Measurements from ENCODE around the gene SHH.
"Not testable (repeated sequence)": the region's sequence is repeated elsewhere in the genome, so short reads cannot be mapped to it uniquely, and the experiment has no call there.

Gene SHH

GRCh38 chr7:155844019-155844453 is 31.8 kb upstream of the SHH start:
- no peak overlapping the region for H3K4me3 ChIP-seq (ENCODE audit: low read depth, low read length)
- DNase-seq (ENCODE audit: low read depth) = no peak

DNA sequence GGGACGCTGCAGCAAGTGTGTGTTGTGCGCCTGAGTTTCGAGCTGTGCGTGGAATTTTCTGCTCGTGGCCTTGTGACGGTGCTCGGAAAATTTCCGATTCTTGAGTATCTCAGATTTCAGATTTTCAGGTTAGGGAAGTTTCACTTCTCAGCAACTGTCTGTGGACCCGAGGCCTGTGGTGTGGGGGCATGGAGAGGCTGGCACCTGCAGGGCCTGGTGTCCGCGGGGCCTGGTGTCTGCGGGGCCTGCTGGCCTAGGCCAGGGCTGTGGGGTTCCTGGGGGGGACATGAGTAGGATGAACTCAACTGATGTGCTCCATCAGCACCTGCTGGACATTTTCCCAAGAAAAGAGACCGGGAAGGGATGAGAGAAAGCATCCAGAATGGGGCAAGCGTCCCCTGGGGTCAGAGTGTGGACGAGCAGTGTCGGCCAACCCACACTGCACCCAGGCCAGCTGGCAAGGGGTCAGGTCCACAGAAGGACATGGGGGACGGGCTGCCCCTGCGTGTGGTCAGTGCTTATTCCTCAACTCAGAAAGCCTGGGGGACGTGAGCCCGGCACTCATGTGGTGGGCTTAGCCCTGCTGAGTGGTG is 31.3 kb upstream of the SHH start:
- DNase-seq (ENCODE audit: low read depth) = no peak
- H3K4me3 ChIP-seq (ENCODE audit: low read depth, low read length) = no peak overlapping the region

DNA sequence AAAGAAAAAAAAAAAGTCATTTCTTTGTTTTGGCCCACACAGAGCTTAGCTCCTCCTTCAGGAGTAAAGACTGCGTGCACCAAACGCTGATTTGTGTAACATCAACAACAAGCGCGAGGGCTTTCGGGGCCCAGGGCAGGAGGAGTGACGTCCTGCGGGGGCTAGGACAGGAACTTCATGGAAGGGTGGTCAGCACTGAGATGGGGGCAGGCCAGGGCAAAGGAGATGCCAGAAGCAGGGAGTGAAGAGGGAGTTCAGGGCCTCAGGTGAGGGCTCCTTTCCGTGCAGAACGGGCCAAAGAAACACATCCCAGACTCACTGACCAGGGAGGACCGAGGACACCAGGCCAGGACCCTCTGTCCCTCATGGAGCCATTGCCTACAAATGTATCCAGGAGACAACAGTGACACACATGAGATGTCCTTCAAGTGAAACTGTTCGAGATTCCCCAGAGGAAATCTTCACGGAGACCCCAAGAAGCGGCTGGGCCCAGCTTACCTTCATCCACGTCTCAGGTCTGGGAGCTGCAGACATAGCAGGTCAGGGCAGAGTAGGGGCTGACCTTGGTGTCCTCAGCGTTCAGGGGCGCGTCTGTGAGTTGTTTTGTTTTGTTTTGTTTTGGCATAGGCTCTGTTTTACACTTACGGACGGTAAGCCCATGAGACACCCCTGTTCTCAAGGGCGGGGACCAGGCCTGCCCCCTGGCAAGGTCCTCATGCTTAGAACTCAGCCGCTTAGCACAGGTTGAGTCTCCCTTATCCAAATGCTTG is 30.4 kb upstream of the SHH start:
- H3K4me3 ChIP-seq (ENCODE audit: low read depth, low read length) = no peak overlapping the region
- DNase-seq (ENCODE audit: low read depth) = no peak

DNA sequence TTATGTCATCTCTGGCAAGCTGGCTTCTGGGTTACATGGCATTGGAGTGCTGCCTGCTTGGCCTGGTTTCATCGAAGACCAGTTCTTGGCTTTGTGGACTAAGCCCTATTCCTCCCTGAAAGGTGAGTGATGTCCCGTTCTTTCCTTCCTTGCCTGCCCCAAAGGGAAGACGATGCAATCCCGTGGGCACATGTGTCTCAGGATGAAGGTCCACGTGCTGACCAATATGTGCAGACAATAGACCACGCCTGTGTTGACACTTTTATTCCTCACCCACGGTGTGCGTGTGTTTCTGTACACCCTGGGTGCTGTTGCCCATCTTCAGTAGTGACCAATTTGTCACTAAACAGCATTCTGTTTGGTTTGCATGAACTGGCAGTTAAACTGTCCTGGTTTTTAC is 28.6 kb upstream of the SHH start:
- no peak for DNase-seq (ENCODE audit: low read depth)
- H3K4me3 ChIP-seq (ENCODE audit: low read depth, low read length) = no peak overlapping the region

DNA sequence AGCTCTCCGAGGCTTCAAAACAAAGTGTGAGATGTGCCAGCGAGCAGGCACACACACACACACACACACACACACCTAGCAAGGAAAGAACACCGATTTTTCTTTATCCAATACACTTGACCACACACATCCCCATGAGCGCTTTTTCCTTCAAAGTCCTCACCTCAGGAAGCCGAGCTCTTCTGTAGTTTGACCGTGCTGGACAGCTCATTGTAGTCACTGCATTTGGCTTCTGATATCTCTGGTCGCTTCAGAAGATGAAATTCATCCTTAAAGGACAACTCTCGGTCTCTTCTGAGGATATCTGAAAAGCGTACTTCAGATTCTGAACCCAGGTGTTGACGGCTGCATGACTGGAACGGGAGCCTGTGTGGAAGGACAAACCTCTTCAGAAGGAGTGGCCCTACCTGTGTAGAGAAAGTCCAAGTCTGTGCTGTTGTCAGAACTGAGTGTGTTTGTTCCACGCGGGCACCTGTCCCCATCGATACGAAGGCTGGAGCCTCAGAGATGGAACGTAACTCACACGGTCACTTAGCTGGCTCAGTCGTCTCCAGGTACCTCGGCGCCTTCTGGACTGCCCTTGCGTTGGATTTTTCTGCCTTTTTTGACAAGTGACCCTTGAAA is 28.1 kb upstream of the SHH start:
- DNase-seq (ENCODE audit: low read depth) = no peak
- no peak overlapping the region for H3K4me3 ChIP-seq (ENCODE audit: low read depth, low read length)

DNA sequence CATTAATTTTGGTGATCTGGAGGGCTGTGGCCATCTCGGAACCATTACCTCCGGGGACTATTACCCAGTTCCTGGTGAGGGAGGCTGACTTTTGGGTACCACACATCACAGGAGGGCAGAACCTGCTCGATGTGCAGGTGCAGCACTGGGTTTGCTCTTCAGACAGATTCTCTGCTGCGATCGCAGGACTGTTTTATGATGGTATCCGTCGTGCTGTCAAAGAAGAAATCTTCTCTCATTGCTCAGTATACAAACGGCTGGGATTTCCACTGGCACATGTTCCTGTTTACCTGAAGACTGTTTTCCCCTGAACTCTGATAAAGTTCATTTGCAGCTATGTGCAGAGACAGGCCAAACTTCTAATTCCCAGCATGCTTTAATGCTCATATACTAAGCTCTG is 27.2 kb upstream of the SHH start:
- DNase-seq (ENCODE audit: low read depth) = no peak

GRCh38 chr7:155838312-155838711 is 26.0 kb upstream of the SHH start:
- not testable (repeated sequence) for H3K4me3 ChIP-seq (ENCODE audit: low read depth, low read length); DNase-seq (ENCODE audit: low read depth)

More for the DNA sequence above, 27.2 kb upstream of the SHH start:
- no peak overlapping the region for H3K4me3 ChIP-seq (ENCODE audit: low read depth, low read length)

- H3K4me3 ChIP-seq (ENCODE audit: low read depth, low read length) = no peak overlapping the region
- no peak for DNase-seq (ENCODE audit: low read depth)
Observed at GRCh38 chr7:155837126-155837479, 24.8 kb upstream of the SHH start.

- DNase-seq (ENCODE audit: low read depth) = no peak
- H3K4me3 ChIP-seq (ENCODE audit: low read depth, low read length) = no peak overlapping the region
Observed at GRCh38 chr7:155836216-155837125, 24.2 kb upstream of the SHH start.

DNA sequence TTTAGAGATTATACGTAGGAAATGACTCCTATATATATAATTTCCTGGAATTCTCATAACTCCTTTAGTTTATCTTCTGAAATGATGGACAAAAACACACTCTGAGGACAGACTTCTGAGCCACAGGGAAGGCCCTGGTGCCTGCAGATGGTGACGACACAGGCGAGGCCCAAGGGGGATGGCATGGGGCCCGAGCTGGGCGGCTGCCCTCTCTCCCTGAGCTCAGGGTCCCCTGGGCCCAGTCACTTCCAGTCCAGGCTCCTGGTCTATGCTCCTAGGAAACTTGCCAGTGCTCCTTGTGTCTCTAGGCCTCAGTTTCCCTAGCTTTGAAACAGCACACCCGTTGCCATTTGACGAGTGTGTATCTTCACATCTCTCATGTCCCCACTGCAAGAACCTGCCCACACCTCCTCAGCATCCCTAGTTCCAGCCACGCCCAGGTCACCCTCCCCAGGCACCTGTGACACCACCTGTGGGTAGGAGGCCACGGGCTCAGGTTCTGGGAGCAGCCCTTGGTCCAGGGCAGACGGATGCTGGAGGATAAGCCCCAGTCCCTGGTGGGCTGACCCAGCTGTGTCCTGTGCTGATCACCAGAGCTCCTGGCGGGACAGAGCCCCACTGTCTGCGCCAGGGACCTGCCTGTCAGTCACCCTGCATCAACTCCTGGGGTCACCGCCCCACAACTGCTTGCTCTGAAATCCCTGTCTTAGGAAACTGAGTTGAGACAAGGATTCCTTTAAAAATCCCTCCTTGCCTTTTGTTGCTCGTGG is 23.4 kb upstream of the SHH start:
- no peak overlapping the region for H3K4me3 ChIP-seq (ENCODE audit: low read depth, low read length)
- no peak for DNase-seq (ENCODE audit: low read depth)

- no peak overlapping the region for H3K4me3 ChIP-seq (ENCODE audit: low read depth, low read length)
- DNase-seq (ENCODE audit: low read depth) = no peak
Observed at GRCh38 chr7:155834486-155835048, 22.3 kb upstream of the SHH start.

GRCh38 chr7:155833651-155834050 is 21.4 kb upstream of the SHH start:
- no peak for DNase-seq (ENCODE audit: low read depth)

GRCh38 chr7:155832581-155832981 is 20.3 kb upstream of the SHH start:
- no peak overlapping the region for H3K4me3 ChIP-seq (ENCODE audit: low read depth, low read length)
- DNase-seq (ENCODE audit: low read depth) = no peak

More at GRCh38 chr7:155833651-155834050, 21.4 kb upstream of the SHH start:
- no peak overlapping the region for H3K4me3 ChIP-seq (ENCODE audit: low read depth, low read length)

DNA sequence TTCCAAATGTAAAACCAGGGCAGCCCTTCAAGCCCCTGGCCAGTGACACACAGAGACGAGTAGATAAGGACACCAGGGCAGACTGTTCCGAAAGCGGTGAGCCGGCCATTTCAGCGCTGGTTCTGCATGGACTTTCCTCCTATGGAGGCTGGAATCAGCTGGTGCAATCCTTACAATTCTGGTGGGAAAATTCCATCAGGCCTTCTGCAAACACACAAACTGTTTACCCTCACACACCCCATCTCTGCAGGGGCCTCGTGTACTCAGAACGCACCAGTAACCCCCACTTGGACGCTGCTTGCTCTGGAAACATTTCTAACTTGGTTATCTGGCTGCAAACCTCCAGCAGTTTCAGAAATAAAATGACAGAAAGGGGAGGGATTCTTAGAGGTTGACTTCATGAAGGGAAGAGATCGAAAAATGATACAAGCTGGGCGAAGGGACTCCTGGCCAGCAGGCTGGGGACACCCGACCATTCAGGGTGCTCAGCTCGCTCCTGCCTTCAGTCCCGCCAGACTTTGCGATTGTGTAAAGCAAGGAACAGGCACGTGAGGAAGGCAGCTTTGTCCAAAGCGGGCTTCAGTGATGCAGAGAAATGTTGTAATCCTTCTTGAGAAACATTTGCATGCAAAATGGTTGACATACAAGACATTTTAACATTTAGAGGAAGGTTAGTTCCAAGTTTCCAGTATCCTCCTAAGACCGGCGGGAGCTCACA is 19.7 kb upstream of the SHH start:
- H3K4me3 ChIP-seq (ENCODE audit: low read depth, low read length) = no peak overlapping the region
- DNase-seq (ENCODE audit: low read depth) = no peak

- H3K4me3 ChIP-seq (ENCODE audit: low read depth, low read length) = no peak overlapping the region
- DNase-seq (ENCODE audit: low read depth) = no peak
Observed at GRCh38 chr7:155830961-155831806, 18.9 kb upstream of the SHH start.

DNA sequence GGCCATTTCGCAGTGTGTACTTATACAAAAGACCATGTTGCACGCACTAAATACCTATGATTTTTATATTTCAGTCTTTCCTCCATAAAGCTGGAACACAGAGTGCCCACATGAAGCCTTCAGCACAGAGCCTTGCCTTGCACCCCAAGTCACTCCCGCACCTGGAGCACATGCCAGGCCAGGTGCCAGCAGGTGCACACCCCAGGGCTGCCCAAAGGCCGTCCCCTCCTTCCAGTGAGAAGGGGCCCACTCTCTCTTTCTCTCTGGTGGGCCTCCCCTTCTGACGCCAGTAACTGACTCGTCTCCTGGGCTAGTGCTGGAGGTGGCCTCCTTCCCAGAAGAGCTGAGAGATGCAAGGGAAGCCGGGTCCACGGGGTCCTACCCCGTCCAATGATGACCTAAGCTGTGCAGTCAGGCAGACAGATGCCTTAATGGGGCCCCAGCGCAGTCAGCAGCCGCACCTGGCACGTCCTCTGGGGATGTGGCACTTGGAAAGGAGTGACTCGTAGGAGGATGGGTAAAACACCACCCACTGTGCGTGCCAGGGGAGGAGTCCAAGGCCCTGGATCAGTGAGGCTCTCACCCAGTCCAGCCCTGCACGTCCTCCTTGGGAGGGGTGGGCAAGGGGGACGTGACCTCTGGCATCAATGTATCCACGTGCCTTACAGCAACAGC is 17.7 kb upstream of the SHH start:
- H3K4me3 ChIP-seq (ENCODE audit: low read depth, low read length) = no peak overlapping the region
- no peak for DNase-seq (ENCODE audit: low read depth)

DNA sequence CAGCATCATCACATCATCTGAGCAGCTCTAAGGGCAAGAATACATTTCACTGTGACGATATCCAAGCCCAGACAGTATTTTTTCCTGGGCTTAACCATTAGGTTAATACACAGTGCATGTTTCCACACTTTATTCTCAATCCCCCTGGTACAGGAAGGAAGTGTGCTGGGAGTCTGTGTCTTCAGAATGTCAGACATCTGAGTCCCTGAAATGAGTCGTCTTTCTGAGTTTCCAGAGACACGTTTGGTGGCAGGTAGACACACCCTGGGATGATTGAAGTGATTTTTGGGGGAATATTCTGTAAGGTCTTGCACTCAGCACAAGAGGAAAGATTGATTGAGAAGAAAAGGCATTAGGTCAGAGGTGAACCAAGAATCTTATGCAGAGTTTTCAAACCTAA is 13.1 kb upstream of the SHH start:
- DNase-seq (ENCODE audit: low read depth) = no peak
- no peak overlapping the region for H3K4me3 ChIP-seq (ENCODE audit: low read depth, low read length)

Measured in skeletal muscle cell (primary cell).